Measurements from ENCODE around the gene ONECUT2. TPM values are rescaled to one million over a fixed set of nuclear protein-coding genes. Genes with fewer than 3 reads are reported as not detected.

ONECUT2 gene
- total and polyA plus RNA-seq, 9 of the 15 experiments (the other 6 are each of a cell fraction or from before 2014, with no cell fraction given): 0.27 to 2.5 (median 0.83) TPM

GRCh38 chr18:57527556-57528229, 92.5 kb downstream of the ONECUT2 start:
- intact Hi-C loops (cut with micrococcal nuclease) (no loop called here), in situ Hi-C loops (cut with MboI) (no loop called here)
- Histone ChIP-seq H3K27me3 (ENCODE audit: control insufficient read depth in 2 of 2, insufficient read depth in 2 of 2, low read length in 2 of 2) (peaks cover 0 to 11% of the 10 kb centered on the region in 2 experiments; a peak in 2 of 5 replicates), H3K9me1 (ENCODE audit: control insufficient read depth, insufficient read depth, low read length) (no peaks in the 10 kb centered on the region), H3K79me2 (ENCODE audit: control insufficient read depth, insufficient read depth, low read length) (no peaks in the 10 kb centered on the region), H3K4me2 (ENCODE audit: insufficient read depth, low read length) (no peak overlapping the region), H3K9me3 (replicated peaks; ENCODE audit: control insufficient read depth, insufficient read depth, low read depth, low read length) (no peaks in the 10 kb centered on the region), H2AFZ (ENCODE audit: low read depth, low read length) (no peak overlapping the region), H4K20me1 (replicated peaks; ENCODE audit: control insufficient read depth, insufficient read depth, low read length) (no peaks in the 10 kb centered on the region), H3K9ac (ENCODE audit: insufficient read depth in 1 of 2, low read depth in 2 of 2, low read length in 2 of 2) (no peak overlapping the region), H3K27ac (ENCODE audit: extremely low read depth, low read depth, low read length) (no peak overlapping the region), H3K36me3 (ENCODE audit: control insufficient read depth, insufficient read depth, low read length) (no peaks in the 10 kb centered on the region), H3K4me3 (no peak overlapping the region), H3K4me1 (replicated peaks in 1 of 2; ENCODE audit: control insufficient read depth in 2 of 2, insufficient read depth in 2 of 2, low read length in 2 of 2) (peaks cover 3 to 4% of the 10 kb centered on the region in 2 experiments; a peak in 3 of 5 replicates)
- FAIRE-seq: no peak
- no peak for DNase-seq (ENCODE audit: extremely low read depth in 1 of 4, low spot score in 3 of 4)
- POLR2A ChIA-PET: no interaction called here
- WGBS (ENCODE audit: insufficient coverage, low coverage, missing lambda C conversion rate): 44% methylated on average over 13 of the region's 13 CpGs
- CTCF ChIA-PET (ENCODE audit: low intra/inter-chr PET ratio): no interaction called here
- TF ChIP-seq PKNOX1 (IDR thresholded peaks at IDR 0.05): peak; percentile 46; the same call in 1 of the 2 replicates
- TF ChIP-seq MLLT1 (IDR thresholded peaks at IDR 0.05): no peak
- TF ChIP-seq ZBTB17 (CRISPR knock-in tag; IDR thresholded peaks at IDR 0.05): no peak
- no TSS peak for BruUV-seq (replicated peaks)
- ATAC-seq: no peak
